Stimulated activated CD4-positive, alpha-beta T cell treated with anti-CD3 and anti-CD28 coated beads, Interleukin-1b, Interleukin-23, amount 100 ng/mL, for 48 hours (primary cell): ENCODE data around the gene TWF2.
A peak's percentile ranks its signal among the peaks of the same experiment; 100 is the strongest.
"Not testable (repeated sequence)": the region's sequence is repeated elsewhere in the genome, so short reads cannot be mapped to it uniquely, and the experiment has no call there.

Experiments
- DNase-seq: peaks from one replicate; pipeline ENCODE4 v3.0.0-alpha.2; 2020

Gene TWF2

DNA sequence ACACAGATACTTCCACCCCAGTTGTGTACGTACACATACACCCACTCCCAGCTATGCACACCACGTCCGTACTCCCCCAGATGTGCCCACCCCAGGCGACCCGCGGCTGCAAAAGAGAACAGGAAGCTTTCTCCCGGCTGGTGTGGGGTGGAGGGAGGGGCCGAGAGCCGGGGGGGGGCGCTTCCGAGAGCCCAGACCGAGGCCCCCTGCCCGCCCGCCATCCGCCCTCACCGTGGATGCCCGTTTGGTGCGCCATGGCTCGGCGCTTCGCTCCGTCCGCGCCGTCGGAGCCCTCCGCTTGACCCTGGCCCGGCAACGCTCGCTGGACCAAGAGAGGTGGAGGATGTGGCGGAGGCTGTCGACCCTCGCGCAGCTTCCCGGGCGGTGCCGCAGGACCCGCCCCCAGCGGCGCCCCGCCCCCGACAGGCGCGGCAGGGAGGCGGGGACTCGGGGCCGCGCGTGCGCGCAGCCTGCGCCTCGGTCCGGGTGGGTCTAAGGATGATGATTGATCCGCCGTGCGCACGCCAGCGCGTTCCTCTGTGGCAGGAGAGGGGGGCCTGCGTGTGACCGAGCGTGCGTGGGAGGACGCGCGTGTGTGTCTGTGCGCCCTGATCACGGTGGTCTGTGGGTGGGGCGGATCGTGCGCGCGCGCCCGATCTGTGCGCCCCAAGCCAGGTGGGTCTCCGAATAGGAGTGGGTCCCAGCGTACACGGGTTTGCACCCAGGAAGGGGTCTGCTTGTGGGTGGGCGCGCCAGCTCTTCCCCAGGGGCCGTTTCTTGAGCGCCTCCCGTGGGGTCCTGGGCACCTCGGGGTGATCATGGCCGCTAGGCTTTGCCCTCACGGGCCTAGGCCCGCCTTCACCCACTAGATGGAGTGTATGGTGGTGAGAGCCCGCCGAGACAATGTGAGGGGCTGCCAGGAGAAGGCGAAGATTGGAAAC lies at the start of gene TWF2:
TSS of gene TWF2 (minus strand) at position 398 of the 941 bp plus-strand sequence. CDS start at position 256, 142 bp downstream.
- DNase-seq: peak; percentile 90

DNA sequence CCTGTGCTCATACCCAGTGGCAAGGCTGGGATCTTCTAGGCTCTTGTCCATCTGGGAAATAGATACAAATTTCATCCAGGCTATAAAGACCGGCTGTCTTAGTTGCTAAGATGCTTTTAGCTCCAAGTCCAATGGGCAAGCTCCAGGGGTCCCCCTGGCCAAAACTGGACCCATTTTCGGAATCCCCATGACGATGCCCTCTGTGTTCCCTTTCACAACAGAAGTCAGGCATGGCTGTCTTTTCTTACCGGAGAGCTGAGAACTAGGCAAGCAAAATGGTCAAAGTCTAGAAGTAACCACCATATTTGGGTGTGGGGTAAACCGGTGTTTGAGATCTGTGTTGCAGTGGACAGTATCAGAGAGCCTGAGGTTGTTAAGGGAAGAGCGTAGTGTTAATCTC lies 49.7 kb upstream of the TWF2 start:
- no peak for DNase-seq

DNA sequence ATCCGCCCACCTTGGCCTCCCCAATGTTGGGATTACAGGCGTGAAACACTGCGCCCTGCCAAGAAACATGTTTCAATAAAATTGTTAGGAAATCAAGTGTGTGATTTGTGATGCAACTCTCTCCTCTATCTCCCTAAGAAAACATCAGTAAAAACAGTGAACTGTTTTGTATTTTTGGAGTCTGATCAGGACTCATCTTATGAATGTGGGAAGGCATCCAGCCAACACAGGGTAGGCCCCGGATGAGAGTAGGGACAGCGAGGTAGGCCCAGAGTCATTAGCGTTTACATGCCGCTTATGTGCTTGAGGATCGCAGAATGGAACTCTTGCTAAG lies 47.8 kb upstream of the TWF2 start:
- no peak for DNase-seq

DNA sequence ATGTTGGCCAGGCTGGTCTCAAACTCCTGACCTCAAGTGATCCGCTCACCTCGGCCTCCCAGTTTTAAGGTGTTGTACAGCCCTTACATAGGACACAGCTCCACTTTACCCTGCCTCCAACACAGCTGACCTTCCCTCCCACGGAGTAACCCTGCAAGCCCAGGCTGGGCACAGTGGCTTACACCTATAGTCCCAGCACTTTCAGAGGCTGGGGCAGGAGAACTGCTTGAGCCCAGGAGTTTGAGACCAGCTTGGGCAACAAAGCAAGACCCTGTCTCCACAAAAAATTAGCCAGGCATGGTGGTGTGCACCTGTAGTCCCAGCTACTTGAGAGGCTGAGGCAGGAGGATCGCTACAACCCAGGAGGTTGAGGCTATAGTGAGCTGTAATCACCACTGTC lies 45.1 kb upstream of the TWF2 start:
- not testable (repeated sequence) for DNase-seq

DNA sequence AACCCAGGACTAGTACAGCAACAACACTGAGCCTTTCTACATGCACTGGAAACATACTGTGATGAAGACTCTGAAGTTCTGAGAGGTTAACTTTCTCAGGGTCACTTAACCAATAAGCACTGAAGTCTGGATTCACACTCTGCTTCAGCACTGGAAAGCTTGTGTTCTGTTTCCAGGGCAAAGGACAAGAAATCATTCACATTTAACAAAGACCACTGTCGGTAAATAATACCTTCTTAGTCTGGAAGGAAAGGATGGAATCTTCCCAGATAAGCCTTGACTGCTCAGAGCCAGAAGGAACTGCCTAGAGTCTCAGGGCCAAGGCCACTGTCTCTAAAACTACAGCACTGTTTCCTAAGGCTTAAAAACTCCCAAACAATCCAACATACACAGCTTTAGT lies 44.3 kb upstream of the TWF2 start:
- DNase-seq: no peak

DNA sequence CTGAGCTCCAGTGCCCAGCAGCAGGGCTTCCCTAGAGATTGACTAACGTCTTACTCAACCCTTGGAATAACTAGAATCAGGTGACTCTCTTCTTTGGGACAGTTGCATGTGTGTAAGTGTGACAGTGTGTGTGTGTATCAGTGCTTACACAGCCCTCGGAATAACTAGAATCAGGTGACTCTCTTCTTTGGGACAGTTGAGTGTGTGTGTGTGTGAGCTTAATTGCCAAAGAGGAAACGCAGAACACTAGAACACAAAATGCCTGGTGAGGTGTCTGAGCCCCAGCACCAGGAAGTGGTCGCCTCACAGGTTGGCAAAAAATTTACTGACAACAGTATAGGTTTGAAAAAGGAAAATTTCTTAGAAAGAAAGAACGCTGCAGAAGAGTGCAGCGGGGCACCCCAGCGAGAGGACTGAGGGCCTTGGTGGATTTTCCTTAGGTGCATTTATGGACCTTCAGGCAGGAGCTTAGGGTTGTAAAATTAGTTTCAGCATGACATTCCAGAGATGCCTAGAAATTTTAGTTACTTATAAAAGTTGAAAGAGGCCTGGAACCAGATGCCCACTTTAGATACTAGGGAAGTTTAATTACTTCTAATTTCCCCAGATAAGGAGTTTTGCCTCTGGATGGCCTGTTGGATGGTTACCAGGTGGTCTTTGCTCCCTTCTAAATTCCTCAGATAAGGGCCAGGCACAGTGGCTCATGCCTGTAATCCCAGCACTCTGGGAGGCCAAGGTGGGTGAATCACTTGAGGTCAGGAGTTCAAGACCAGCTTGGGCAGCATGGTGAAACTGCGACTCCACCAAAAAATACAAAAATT lies 43.2 kb upstream of the TWF2 start:
- DNase-seq: no peak

DNA sequence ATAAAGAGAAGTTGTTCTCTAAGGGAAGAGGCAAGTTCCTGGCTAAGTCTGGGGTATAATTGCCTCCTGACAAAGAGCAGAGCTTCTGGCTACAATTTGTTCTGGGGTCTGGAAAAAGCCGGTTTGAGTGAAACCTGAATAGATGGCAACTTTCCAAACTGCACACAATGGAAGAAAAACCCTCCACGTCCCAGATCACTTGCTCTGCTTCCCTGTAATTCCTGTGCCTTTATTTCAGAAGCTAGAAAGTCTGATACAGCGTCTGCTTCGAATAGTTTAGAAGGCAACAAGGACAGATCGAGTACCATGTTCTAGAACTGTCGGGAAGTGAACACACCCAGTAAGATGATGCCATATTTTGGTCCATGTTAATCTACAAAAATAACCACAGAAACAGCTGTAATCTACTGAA lies 41.1 kb upstream of the TWF2 start:
- no peak for DNase-seq

DNA sequence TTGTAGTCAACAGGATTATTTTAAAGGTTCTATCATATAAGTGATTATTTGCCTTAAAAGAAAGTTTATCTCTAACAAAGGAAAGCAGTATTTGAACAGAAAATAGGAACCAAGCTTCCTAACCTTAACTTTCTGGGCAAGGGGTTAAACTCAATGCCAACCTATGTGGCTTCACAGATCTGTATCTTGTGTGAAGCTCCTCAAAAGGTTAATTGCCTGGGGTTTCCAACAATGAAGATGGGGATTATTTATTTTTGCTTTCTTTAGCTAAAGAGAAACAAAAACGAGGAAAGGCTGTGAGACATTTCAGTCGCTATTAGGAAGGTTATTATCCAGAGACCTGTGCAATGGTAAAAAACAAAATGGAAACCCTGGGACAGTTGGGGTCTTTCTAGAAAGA lies 40.6 kb upstream of the TWF2 start:
- no peak for DNase-seq

DNA sequence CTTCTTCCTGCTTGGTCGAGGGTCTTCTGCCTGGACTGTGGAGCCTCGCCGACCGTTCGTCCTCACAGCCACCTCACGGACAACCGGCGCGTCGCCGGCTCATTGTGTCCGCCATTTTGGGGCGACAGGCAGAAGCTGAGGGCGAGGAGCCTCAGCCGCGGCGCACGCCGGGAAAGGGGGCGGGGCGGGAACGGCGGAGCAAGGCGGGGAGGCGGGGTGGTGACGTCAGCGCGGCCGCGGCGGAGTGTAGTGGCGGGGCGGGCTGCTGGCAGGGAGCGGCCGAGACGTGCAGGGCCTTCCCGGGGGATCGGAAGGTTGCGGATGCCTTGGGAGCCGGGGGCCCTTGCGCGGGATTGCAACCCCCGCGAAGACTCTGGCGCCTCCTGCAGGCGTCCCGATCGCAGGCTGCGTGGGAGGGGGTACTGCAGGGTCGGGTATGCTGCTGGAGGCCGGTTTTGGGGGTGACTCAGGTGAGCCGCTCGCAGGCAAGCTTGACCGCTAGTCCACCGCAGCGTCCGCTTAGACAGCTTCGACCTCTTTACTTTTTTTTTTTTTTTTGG lies 39.6 kb upstream of the TWF2 start, which contains the start of gene WDR82:
TSS of gene WDR82 (minus strand) at position 140 of the 560 bp plus-strand sequence. CDS start 288 bp downstream, outside the sequence.
- DNase-seq: peak; percentile 97

DNA sequence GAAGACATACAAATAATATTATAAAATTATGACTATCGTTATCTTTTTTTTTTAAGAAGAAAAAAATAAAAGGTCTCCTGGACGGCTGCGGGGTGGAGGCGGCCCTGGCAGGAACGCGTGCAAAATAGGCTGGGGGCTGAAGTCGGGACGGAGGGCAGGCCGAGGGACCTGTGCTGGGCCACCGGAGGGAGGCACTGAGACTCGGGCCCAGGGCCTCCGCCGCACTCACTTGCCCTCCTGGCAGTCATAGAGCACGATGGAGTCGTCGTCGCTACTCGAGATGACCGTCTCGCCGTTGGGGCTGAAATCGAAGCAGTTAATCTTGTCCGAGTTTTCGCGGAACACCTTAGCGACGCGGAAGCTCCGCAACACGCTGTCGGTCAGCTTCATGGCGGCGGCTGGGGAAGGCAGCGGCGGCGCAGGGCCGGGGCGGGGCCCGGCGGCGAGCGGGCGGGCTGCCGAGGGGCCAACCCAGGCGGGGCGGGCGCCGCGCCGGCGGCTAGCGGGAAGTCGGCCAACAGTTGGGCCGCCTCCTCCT lies 39.1 kb upstream of the TWF2 start:
- DNase-seq: no peak

DNA sequence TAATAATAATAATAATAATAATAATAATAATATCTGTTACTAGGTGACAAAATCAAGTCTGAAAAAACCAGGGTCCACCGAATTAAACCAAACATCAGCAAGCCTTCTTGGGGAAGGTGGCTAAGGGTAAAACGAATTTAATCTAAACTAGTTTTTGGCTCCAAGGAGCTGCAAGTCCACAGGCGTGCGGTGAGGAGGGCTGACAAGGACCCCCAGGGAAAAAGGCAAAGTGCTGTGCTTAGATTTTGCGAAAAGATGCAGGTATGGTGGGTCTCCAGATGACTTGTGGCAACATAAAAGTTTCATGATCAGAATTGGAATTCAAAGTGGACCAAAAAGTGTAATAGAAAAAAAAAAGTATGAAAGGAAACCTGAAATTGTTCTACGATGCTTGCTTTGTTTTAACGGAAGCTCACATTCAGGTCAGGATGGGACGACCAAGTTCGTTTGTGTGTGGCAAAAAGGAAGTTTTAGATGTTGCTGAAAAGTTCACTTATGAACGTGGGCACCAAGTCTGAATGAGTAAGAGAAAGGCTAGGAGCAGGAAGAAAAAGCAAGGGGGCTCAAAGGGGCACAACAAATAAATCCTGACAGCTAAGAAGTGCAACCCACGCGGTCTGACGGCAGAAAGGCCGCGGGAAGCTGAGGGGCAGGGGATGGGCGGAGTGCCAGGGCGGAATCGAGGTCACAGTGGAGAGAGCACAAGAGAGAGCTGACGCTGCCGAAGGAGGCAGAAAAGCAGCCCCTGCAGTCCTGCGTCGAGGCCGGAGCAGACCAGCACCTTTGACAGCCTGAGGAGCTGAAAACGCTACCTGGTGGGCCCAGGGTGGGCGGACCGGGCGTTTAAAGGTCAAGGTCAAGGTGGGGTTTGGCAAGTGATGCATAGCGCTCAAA lies 38.4 kb upstream of the TWF2 start:
- peak; percentile 85 for DNase-seq

DNA sequence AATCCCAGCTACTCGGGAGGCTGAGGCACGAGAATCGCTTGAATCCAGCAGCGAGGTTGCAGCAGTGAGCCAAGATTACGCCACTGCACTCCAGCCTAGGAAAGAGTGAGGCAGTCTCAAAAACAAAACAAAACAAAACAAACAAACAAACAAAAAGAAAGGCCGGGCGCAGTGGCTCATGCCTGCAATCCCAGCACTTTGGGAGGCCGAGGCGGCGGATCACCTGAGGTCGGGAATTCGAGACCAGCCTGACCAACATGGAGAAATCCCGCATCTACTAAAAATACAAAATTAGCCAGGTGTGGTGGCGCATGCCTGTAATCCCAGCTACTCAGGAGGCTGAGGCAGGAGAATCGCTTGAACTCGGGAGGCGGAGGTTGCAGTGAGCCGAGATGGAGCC lies 35.8 kb upstream of the TWF2 start:
- DNase-seq: not testable (repeated sequence)

DNA sequence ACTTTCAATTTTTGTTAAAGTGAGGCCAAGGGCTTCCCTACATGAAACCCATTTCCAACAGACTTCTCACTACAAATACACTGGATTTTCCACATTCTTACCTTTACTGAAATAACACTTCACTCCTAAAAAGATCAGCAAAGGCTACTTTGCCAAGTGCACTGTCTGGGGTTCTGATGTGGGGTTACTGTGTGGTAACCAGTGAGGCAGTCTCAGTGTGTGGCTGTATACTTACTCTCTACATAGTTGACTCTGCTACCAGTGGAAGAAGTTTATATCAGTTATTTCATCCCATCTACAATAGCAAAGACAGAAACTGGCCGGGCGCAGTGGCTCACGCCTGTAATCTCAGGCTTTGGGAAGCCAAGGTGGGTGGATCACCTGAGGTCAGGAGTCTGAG lies 33.9 kb upstream of the TWF2 start:
- no peak for DNase-seq

DNA sequence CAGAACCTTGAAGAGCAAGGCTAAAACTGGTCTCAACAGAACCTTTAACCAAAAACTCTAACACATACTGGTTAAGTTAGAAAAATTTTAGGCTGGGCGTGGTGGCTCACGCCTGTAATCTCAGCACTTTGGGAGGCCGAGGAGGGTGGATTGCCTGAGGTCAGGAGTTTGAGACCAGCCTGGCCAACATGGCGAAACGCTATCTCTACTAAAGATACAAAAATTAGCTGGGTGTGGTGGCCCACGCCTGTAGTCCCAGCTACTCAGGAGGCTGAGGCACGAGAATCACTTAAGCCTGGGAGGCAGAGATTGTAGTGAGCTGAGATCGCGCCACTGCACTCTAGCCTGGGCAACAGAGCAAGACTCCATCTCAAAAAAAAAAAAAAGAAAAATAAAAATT lies 33.2 kb upstream of the TWF2 start:
- DNase-seq: not testable (repeated sequence)

DNA sequence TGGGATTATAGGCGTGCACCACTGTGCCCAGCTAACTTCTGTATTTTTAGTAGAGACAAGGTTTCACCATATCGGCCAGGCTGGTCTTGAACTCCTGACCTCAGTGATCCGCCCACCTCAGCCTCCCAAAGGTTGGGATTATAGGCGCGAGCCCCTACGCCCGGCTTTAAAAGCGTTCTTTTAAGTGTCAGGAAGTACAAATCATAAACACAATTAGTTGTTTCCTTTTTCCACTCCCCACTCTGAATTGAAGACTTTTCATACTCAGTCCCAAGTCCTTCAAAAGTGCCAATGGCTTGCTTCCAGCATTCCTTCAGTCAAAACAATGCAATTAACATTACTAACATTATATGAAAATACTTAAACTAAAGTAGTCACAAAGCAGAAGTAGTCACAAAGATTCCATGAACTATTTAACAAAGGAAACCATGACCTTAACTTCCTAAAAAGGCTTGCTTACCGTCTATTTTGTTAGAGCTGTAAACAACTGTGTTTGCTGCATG lies 31.3 kb upstream of the TWF2 start:
- DNase-seq: no peak

DNA sequence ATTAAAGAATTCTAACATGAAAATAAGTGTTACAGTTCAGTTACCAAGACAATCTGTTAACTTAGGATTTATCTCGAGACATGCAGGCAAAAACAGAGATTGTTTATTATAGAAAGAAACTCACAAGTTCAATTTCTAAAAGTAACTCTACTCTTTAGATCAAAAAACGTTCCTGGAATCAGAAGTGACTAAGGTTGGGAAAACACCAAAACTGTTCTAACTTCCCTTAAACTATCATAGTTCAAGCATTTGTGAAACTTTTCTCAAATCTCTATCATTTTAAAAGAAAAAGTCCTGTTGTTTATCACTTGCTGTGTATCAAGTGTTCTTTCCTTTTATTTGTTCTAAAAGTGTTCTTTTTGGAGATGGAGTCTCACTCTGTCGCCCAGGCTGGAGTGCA lies 30.8 kb upstream of the TWF2 start:
- no peak for DNase-seq

DNA sequence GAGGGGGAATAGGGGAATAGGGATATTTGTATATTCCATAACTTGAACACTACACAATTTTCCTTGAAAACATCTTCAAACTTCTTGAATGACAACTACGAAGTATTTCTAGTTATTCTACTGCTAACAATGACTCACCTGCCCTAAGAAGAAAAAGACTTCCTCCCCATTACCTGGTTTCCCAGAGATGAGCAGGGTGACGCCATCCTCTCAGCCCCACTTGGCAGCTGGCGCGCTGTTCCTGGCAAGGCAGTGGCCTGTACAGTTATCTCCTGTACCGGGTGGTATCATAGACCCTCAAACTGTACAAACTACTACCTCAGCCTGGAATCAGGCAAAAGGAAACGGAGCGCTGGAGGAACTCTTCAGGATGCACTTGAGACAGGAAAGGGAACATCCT lies 29.1 kb upstream of the TWF2 start:
- peak; percentile 63 for DNase-seq

DNA sequence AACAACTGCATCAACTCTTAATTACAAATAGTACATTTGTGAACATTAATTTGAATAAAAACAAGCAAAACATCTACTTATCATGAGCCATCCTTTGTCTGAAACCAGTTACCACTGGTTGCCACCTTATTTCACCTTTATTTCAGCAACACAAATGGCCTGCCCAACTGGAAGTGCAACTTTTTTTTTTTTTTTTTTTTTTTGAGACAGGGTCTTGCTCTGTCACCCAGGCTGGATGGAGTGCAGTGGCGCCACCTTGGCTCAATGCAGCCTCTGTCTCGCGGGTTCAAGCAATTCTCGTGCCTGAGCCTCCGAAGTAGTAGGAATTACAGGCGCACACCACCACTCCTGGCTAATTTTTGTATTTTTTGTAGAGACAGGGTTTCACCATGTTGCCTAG lies 26.4 kb upstream of the TWF2 start:
- no peak for DNase-seq

DNA sequence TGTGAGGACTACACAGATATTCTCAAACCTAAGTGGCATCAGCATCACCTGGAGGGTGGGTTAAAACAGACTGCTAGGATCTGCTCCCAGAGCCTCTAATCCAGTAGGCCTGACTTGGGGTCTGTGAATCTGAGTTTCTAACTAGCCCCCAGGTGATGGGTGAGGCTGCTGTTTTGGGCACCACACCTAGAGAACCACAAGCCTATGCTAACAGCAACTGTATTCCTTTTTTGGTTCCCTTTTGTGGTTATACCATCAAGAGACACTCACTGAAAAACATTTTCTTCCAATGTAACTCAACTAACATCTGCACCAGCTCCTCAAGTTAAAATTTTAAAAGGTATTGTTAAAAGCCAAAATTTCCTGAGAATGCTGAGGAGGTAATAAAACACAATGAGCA lies 23.5 kb upstream of the TWF2 start:
- DNase-seq: no peak

DNA sequence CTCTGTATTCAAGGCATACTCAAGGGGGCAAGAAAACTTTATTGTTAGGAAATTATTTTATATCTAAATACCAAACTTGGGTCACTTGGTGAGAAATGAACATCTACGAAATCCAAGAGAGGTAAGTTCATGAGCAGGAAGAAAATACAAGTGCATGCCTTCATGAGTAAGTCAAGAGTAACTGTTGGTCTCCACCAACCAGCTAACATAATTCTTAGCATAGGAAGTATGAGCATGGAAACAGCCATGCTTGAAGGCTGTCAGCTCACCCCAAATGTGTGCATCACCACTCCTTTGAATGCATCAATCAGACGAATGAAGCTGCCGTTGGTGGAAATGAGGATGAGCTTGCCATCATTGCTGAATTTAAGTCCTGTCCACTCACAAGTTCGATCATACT lies 20.5 kb upstream of the TWF2 start:
- no peak for DNase-seq

DNA sequence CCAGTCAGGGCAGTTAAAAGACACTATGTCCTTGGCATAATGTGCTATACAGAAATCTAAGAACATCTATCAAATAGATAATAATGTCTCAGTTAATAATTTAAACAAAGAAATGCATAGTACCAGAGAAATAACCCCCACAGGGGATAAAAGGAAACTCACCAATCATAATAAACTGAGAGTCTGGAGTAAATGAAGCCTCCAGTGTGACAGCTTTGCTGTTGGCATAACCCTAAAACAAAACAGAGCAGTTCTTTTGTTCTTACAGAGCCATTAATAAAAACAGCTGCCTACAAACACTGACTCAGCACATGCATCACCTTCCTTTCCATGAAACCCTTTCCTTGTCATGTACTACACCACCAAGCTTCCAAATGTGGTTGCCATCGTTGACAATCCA lies 20.1 kb upstream of the TWF2 start:
- no peak for DNase-seq

DNA sequence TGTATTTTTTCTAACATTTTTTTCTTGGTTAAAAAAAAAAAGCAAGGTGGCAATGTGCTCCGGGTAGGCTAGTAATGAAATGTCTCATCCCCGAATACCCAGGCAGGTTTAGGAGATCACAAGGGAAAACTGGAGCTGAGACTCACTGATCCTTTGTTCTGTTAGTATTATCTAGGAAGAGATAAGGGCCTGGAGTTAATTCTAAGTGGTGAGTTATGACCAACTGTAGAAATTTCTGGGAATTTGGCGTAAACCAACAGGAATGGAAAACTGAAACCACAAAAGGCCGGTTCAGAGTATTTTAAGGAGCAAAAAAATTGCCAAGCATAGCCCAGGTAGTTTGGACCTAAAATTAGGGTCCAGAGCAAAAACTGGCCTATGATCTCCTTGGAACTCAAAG lies 19.0 kb upstream of the TWF2 start:
- DNase-seq: no peak
